SK-N-MC (cell line): ENCODE results near the gene TMEM260.

Experiments used
- DNase-seq: peaks from one replicate; pipeline ENCODE4 v3.0.0-alpha.2; 2011; ENCODE audit warnings: low read depth, low spot score
- H3K27ac ChIP-seq: fragments of 200-600 bp; sonication (generic); 2 replicates; pipeline ENCODE4 v1.5.1; 2016; ENCODE audit warnings: mixed run types
- H3K36me3 ChIP-seq: fragments of 200-600 bp; sonication (generic); 2 replicates; pipeline ENCODE4 v1.6.1; 2017; ENCODE audit warnings: antibody characterized with exemption, low read length, mixed read lengths; ENCODE audit not compliant: insufficient read depth
- H3K4me3 ChIP-seq: fragments of 200-600 bp; sonication (generic); 2 replicates; pipeline ENCODE4 v1.5.1; 2016
- H3K9ac ChIP-seq: fragments of 200-600 bp; sonication (generic); 2 replicates; pipeline ENCODE4 v1.8.0; 2017; ENCODE audit warnings: mixed run types, mixed read lengths; ENCODE audit not compliant: insufficient read length
- H3K9me3 ChIP-seq: fragments of 200-600 bp; sonication (generic); 2 replicates; pipeline ENCODE4 v1.6.1; 2017; ENCODE audit warnings: low read depth, mild to moderate bottlenecking, antibody characterized with exemption, low read length, moderate library complexity, mixed read lengths
- EZH2 ChIP-seq: fragments of 200-600 bp; sonication (generic); IDR thresholded peaks from one replicate; pipeline ENCODE4 v1.6.1; 2017; ENCODE audit warnings: antibody characterized with exemption
- FOXP2 ChIP-seq: optimal IDR thresholded peaks from 2 replicates; pipeline ENCODE3; 2011; ENCODE audit warnings: mild to moderate bottlenecking, moderate library complexity; ENCODE audit not compliant: insufficient read depth; ENCODE audit errors: extremely low read length, control extremely low read depth
- POLR2AphosphoS5 ChIP-seq: IDR thresholded peaks from 2 replicates; pipeline ENCODE4 v1.6.1; 2012; ENCODE audit warnings: mild to moderate bottlenecking, low read depth, low read length, borderline replicate concordance

TMEM260 gene

GRCh38 chr14:56650979-56651378, 71.4 kb downstream of the TMEM260 start:
- Histone ChIP-seq H3K9ac (no peak overlapping the region), H3K4me3 (no peak overlapping the region), H3K9me3 (no peaks in the 10 kb centered on the region), H3K36me3 (no peaks in the 10 kb centered on the region), H3K27ac (no peak overlapping the region)
- TF ChIP-seq EZH2: no peak
- TF ChIP-seq FOXP2: no peak
- no peak for TF ChIP-seq POLR2AphosphoS5
- DNase-seq: no peak

GRCh38 chr14:56657604-56658003, 78.0 kb downstream of the TMEM260 start:
- no peak for DNase-seq
- H3K27ac ChIP-seq: 0 out of 2 replicates have a peak overlapping the region, but pooled peaks have one; percentile 29
- no peak overlapping the region for H3K4me3 ChIP-seq
- H3K9ac ChIP-seq: no peak overlapping the region
- no peaks in the 10 kb centered on the region for H3K9me3 ChIP-seq
- no peak for TF ChIP-seq POLR2AphosphoS5
- no peak for TF ChIP-seq FOXP2
- no peak for TF ChIP-seq EZH2
- no peaks in the 10 kb centered on the region for H3K36me3 ChIP-seq

DNA sequence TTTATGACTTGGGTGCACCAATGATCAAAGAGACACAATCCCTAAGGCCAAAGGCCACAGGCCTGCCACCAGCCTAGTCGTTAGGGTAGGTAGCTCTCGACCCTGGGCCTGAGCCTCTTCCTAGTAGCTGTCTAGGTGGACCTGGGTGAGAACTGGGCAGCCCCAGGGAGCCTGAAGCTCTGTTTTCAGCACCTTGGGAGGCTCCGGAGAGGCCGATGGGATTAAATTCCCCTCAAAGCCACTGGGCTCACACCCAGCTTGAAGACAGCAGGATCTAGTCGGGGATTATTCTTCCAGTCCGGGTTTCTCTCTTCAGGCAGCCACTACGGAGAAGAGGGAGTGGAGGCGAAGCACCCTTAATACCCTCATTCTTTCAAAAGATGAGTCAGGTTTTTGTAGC, 79.8 kb downstream of the TMEM260 start:
- no peak for DNase-seq
- TF ChIP-seq FOXP2 (no peak), POLR2AphosphoS5 (no peak), EZH2 (no peak)
- no peaks in the 10 kb centered on the region for H3K36me3 ChIP-seq
- peak overlapping the region; percentile 57; the same call in 1 of the 2 replicates for H3K4me3 ChIP-seq
- H3K9me3 ChIP-seq: no peaks in the 10 kb centered on the region
- peak overlapping the region; percentile 92 for H3K27ac ChIP-seq
- H3K9ac ChIP-seq: peak overlapping the region; percentile 70

DNA sequence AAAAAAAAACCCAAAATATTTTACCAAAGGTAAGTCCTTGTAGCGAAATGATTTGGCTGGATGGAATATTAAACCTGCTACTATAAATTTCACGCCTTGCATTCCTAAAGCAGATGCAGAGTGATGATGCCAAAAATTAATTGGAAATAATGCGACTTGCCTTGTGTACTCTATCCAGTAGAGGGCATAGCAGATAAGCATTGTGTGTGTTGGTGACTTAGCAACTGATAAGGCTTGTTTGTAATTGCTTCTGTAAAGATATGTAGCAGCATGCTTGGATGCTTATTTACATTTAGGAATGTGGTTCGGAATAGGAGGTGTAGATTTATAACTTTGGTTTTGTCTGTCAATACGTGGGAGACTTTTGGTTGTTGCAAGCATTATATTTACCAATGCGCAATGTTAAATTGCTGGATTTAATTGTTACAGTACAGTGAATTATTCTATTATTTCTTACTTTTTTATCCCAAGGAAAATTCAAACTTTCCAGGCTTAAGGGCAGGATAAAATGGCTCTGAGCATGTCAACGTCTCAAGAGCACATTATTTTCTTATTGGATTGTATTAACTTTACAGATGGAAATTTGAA, 80.5 kb downstream of the TMEM260 start:
- H3K27ac ChIP-seq: peak overlapping the region; percentile 92
- no peak for TF ChIP-seq EZH2
- TF ChIP-seq POLR2AphosphoS5: no peak
- peak; percentile 77 for TF ChIP-seq FOXP2
- peak; percentile 78 for DNase-seq

GRCh38 chr14:56660677-56661389, 81.2 kb downstream of the TMEM260 start:
- TF ChIP-seq POLR2AphosphoS5: no peak
- TF ChIP-seq FOXP2: no peak
- TF ChIP-seq EZH2: no peak
- Histone ChIP-seq H3K9ac (peak overlapping the region; percentile 5), H3K27ac (peak overlapping the region; percentile 80), H3K36me3 (no peaks in the 10 kb centered on the region), H3K9me3 (no peaks in the 10 kb centered on the region), H3K4me3 (no peak overlapping the region; the same call in 1 of the 2 replicates)
- no peak for DNase-seq

More for the DNA sequence above, 80.5 kb downstream of the TMEM260 start:
- peak overlapping the region; percentile 57 for H3K4me3 ChIP-seq
- H3K9ac ChIP-seq: peak overlapping the region; percentile 70
- no peaks in the 10 kb centered on the region for H3K9me3 ChIP-seq
- H3K36me3 ChIP-seq: no peaks in the 10 kb centered on the region

GRCh38 chr14:56661478-56661877, 81.9 kb downstream of the TMEM260 start:
- Histone ChIP-seq H3K9ac (no peak overlapping the region), H3K27ac (no peak overlapping the region), H3K9me3 (no peaks in the 10 kb centered on the region), H3K36me3 (no peaks in the 10 kb centered on the region), H3K4me3 (no peak overlapping the region)
- TF ChIP-seq FOXP2: no peak
- no peak for TF ChIP-seq POLR2AphosphoS5
- no peak for TF ChIP-seq EZH2
- DNase-seq: no peak

DNA sequence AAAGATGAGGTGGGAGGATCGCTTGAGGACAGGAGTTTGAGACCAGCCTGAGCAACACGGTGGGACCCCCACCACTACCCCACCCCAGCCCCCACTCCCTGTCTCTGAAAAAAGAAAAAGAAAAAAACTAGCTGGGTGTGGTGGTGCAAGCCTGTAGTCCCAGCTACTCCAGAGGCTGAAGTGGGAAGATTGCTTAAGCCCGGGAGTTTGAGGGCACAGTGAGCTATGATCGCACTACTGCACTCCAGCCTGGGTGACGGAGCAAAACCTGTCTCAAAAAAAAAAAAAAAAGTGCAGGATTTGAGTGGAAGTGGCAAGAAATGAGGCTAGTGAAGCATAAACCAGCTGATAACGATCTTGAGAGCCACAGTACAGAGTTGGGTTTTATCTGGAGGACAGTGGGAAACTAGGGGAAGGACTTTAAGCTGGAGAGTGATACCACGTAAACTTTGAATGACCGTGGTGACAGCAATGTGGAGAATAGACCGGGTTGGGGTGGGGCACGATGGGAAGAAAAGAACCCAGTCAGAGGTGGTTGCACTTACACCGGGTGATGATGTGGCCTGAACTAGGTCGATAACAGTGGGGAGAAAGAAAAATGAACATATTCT, 85.3 kb downstream of the TMEM260 start:
- H3K9ac ChIP-seq: no peak overlapping the region
- no peaks in the 10 kb centered on the region for H3K9me3 ChIP-seq
- H3K36me3 ChIP-seq: no peaks in the 10 kb centered on the region
- no peak for DNase-seq
- TF ChIP-seq FOXP2 (no peak), POLR2AphosphoS5 (no peak), EZH2 (no peak)
- H3K27ac ChIP-seq: no peak overlapping the region
- H3K4me3 ChIP-seq: no peak overlapping the region

- Histone ChIP-seq H3K9ac (no peak overlapping the region), H3K27ac (no peak overlapping the region), H3K4me3 (no peak overlapping the region), H3K36me3 (no peaks in the 10 kb centered on the region), H3K9me3 (no peaks in the 10 kb centered on the region)
- no peak for DNase-seq
- no peak for TF ChIP-seq POLR2AphosphoS5
- no peak for TF ChIP-seq EZH2
- TF ChIP-seq FOXP2: no peak
Observed at GRCh38 chr14:56666294-56666693, 86.7 kb downstream of the TMEM260 start.
